ENCODE results near the gene TRIM63. TPM values are rescaled to one million over a fixed set of nuclear protein-coding genes. Genes with fewer than 3 reads are reported as not detected.
"Not testable (repeated sequence)": the region's sequence is repeated elsewhere in the genome, so short reads cannot be mapped to it uniquely, and the experiment has no call there.

Gene TRIM63
- total RNA-seq, 2 experiments from 2014 or later: not detected

DNA sequence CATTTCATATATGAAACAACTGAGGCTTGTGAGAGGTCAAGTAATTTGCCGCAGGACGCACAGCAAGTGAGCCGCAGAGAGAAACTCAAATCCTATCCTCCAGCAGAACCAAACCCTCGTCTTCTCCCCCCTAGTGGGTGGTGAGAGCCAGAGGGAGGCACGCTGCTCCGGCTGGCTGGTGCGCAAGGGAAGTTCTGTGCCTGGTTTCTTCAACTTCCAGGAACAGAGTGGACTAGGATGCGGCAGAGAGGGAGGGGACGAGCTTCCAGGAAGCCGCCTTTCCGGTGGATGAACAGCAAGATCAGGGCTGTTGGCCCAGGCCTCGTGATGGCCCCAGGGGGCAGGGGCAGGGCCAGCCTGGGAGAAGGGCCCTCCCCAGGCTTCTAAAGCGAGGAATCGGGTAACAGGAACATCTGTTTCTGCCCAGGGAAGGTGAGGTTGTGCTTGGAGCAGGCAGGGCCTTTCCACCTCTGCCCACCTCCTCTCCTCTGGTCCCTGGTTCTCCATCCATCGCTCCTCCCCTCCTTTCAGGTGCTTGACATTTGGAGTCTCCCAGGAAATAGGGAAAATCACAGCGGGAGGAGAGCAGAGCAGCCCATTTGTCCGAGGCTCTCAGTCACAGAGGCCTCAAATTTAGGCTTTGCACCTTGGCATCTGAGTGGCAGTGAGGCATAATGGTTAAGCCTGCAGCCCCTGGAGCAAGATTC is 27.4 kb upstream of the TRIM63 start:
- H3K27ac ChIP-seq (ENCODE audit: low read depth in 1 of 2, low read length in 2 of 2): no peak overlapping the region
- Mint-ChIP-seq H3K27ac (no peak overlapping the region), H3K27me3 (peaks cover 16% of the 10 kb centered on the region), H3K9me3 (no peaks in the 10 kb centered on the region), H3K4me1 (ENCODE audit: low read depth) (no peaks in the 10 kb centered on the region), H3K36me3 (ENCODE audit: low read depth) (no peaks in the 10 kb centered on the region), H3K4me3 (no peak overlapping the region)
- H3K4me1 ChIP-seq (ENCODE audit: insufficient read depth, low read length): no peaks in the 10 kb centered on the region
- no peak for DNase-seq
- POLR2A ChIA-PET: no interaction called here
- intact Hi-C loops (cut with DNase I, micrococcal nuclease): no loop called here
- TF ChIP-seq CTCF (IDR thresholded peaks at IDR 0.05): no peak
- no peaks in the 10 kb centered on the region for H3K36me3 ChIP-seq (ENCODE audit: insufficient read depth, low read length)
- H3K4me3 ChIP-seq (ENCODE audit: low read length): no peak overlapping the region
- CTCF ChIA-PET: no interaction called here
- ATAC-seq (ENCODE audit: poor library complexity): no peak
- no peaks in the 10 kb centered on the region for H3K9me3 ChIP-seq (ENCODE audit: control insufficient read depth in 1 of 2, insufficient read depth in 1 of 2, low read length in 2 of 2)
- H3K27me3 ChIP-seq (ENCODE audit: control insufficient read depth in 1 of 2, insufficient read depth in 2 of 2, low read length in 2 of 2): peaks cover 0 to 9% of the 10 kb centered on the region in 2 experiments

DNA sequence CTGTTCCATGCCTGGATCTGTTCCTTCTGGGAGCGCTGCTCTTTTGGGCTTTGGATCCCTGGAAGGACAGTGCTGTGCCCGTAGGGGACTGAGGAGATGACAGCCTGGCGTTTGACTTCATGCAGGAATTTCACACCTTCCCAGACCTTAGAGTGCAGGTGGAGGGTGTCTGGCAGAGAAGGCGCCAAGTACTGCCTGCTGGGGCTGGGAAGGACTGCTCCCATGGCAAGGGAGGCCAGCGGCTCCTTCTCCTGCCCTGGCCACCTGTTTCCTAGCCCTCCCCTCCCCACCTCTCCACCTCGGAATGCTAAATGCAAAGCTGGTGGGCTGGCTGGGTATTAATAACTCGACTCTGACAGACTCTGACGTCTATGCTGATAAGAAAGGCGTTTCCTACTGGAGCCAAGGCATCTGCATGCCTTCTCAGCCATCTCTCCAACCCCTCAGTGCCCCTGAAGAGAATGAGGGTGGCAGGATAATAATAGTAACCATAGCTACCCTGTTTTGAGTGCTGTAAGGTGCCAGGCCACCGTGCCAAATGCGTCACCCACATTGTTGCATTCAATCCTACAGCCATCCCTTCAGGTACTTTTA is 26.7 kb upstream of the TRIM63 start:
- intact Hi-C loops (cut with DNase I, micrococcal nuclease): no loop called here
- CTCF ChIA-PET: no interaction called here

DNA sequence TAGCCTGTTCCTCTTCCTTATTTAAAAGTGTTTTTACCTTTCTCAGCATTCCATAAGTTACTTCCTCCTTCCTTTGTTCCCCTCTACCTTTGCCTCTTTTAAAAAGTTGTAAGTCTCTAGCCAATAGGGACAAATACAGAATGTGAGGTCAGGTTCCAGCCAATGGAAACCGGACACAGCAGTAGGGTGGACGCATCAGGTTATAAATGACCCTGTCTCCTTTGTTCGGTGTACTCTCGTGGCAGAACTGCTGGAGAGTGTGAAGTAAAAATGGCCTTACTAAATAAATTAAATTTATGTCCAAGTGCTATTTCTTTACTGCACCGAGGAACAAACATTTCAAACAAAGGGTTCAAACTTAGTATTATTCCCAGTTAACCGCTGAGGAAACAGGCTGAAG is 26.1 kb upstream of the TRIM63 start:
- H3K36me3 Mint-ChIP-seq (ENCODE audit: low read depth); H3K4me1 ChIP-seq (ENCODE audit: insufficient read depth, low read length); H3K4me1 Mint-ChIP-seq (ENCODE audit: low read depth); H3K27ac Mint-ChIP-seq; H3K9me3 ChIP-seq (ENCODE audit: control insufficient read depth in 1 of 2, insufficient read depth in 1 of 2, low read length in 2 of 2); intact Hi-C loops (cut with DNase I, micrococcal nuclease); H3K4me3 ChIP-seq (ENCODE audit: low read length); H3K36me3 ChIP-seq (ENCODE audit: insufficient read depth, low read length); H3K27ac ChIP-seq (ENCODE audit: low read depth in 1 of 2, low read length in 2 of 2); H3K9me3 Mint-ChIP-seq; CTCF ChIA-PET; ATAC-seq (ENCODE audit: poor library complexity); DNase-seq; H3K27me3 ChIP-seq (ENCODE audit: control insufficient read depth in 1 of 2, insufficient read depth in 2 of 2, low read length in 2 of 2); POLR2A ChIA-PET; H3K4me3 Mint-ChIP-seq: not testable (repeated sequence)
- H3K27me3 Mint-ChIP-seq: peaks cover 20% of the 10 kb centered on the region

More for the DNA sequence above, 26.7 kb upstream of the TRIM63 start:
- no peak overlapping the region for H3K27ac Mint-ChIP-seq
- no peak for TF ChIP-seq CTCF (IDR thresholded peaks at IDR 0.05)
- no peak overlapping the region for H3K4me3 ChIP-seq (ENCODE audit: low read length)
- H3K4me1 ChIP-seq (ENCODE audit: insufficient read depth, low read length): no peaks in the 10 kb centered on the region
- no peak overlapping the region for H3K4me3 Mint-ChIP-seq
- H3K36me3 Mint-ChIP-seq (ENCODE audit: low read depth): no peaks in the 10 kb centered on the region
- POLR2A ChIA-PET: no interaction called here
- no peaks in the 10 kb centered on the region for H3K9me3 Mint-ChIP-seq
- H3K9me3 ChIP-seq (ENCODE audit: control insufficient read depth in 1 of 2, insufficient read depth in 1 of 2, low read length in 2 of 2): no peaks in the 10 kb centered on the region
- no peaks in the 10 kb centered on the region for H3K36me3 ChIP-seq (ENCODE audit: insufficient read depth, low read length)
- H3K4me1 Mint-ChIP-seq (ENCODE audit: low read depth): no peaks in the 10 kb centered on the region
- DNase-seq: no peak
- peaks cover 17% of the 10 kb centered on the region for H3K27me3 Mint-ChIP-seq
- peaks cover 0 to 9% of the 10 kb centered on the region in 2 experiments for H3K27me3 ChIP-seq (ENCODE audit: control insufficient read depth in 1 of 2, insufficient read depth in 2 of 2, low read length in 2 of 2)
- H3K27ac ChIP-seq (ENCODE audit: low read depth in 1 of 2, low read length in 2 of 2): no peak overlapping the region
- ATAC-seq (ENCODE audit: poor library complexity): no peak

DNA sequence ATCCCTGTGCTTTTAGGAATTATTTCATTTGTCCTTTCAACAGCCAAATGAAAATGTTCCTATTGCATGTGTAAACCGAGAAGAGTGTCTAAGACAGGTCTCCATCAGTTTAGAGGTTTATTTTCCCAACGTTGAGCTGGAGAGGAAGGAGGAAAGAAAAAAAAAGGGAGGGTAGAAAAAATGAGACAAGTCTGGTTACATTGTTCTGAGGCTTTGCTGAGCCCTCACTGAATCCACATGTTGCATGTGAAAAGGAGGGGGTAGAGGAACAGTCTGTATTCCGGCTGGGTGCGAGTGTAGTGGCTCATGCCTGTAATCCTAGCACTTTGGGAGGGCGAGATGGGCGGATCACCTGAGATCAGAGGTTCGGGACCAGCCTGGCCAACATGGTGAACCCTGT is 25.0 kb upstream of the TRIM63 start:
- ChIA-PET POLR2A (no interaction called here), CTCF (no interaction called here)
- no peak overlapping the region for H3K27ac Mint-ChIP-seq
- H3K9me3 Mint-ChIP-seq: no peaks in the 10 kb centered on the region
- ATAC-seq (ENCODE audit: poor library complexity): no peak
- Histone ChIP-seq H3K4me1 (ENCODE audit: insufficient read depth, low read length) (no peaks in the 10 kb centered on the region), H3K27ac (ENCODE audit: low read depth in 1 of 2, low read length in 2 of 2) (no peak overlapping the region), H3K36me3 (ENCODE audit: insufficient read depth, low read length) (no peaks in the 10 kb centered on the region), H3K9me3 (ENCODE audit: control insufficient read depth in 1 of 2, insufficient read depth in 1 of 2, low read length in 2 of 2) (no peaks in the 10 kb centered on the region), H3K4me3 (ENCODE audit: low read length) (no peak overlapping the region), H3K27me3 (ENCODE audit: control insufficient read depth in 1 of 2, insufficient read depth in 2 of 2, low read length in 2 of 2) (peaks cover 0 to 11% of the 10 kb centered on the region in 2 experiments)
- no peaks in the 10 kb centered on the region for H3K4me1 Mint-ChIP-seq (ENCODE audit: low read depth)
- intact Hi-C loops (cut with DNase I, micrococcal nuclease): no loop called here
- no peaks in the 10 kb centered on the region for H3K36me3 Mint-ChIP-seq (ENCODE audit: low read depth)
- H3K27me3 Mint-ChIP-seq: peaks cover 20% of the 10 kb centered on the region
- TF ChIP-seq CTCF (IDR thresholded peaks at IDR 0.05): no peak
- H3K4me3 Mint-ChIP-seq: no peak overlapping the region
- no peak for DNase-seq

Data from CD4-positive, alpha-beta T cell (primary cell).